Measurements from ENCODE around the gene RAB33A. TPM values are rescaled to one million over a fixed set of nuclear protein-coding genes. Genes with fewer than 3 reads are reported as not detected.

RAB33A gene
- total RNA-seq, 1 experiment from 2014 or later: not detected

DNA sequence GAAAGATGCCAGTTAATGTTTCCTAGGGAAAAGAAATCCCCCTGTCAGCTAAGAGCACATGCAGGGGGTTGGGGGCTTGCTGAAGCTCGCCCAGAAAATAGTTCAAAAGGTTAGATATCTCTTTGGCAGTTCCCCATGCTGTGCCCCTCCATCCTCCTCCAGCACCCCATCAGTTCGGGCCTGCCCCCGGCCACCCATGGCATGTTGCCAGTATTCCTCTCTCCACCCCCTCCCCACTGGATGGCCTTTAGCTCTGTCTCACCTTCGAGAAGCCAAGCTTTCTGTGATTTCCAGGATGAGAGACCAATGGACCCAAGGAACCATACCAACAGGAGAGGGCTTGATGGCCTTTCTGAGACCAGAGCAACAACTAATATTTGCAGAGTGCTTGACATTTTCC is 5.2 kb downstream of the RAB33A start:
- H3K9me2 ChIP-seq (ENCODE audit: insufficient read depth): no peaks in the 10 kb centered on the region
- H3K4me2 ChIP-seq (ENCODE audit: low read length): no peak overlapping the region
- TF ChIP-seq POLR2A (IDR thresholded peaks at IDR 0.05; ENCODE audit: borderline replicate concordance, extremely low read depth, insufficient read depth, insufficient read length) (no peak), JUND (IDR thresholded peaks at IDR 0.05) (no peak)
- TF ChIP-seq, protein P1, sequence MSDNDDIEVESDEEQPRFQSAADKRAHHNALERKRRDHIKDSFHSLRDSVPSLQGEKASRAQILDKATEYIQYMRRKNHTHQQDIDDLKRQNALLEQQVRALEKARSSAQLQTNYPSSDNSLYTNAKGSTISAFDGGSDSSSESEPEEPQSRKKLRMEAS (IDR thresholded peaks at IDR 0.05): no peak
- ATAC-seq (no peak), DNase-seq (ENCODE audit: low read depth, low spot score) (no peak)
- CTCF ChIA-PET: no interaction called here
- H3K27me3 ChIP-seq (ENCODE audit: insufficient read depth, low read length): no peaks in the 10 kb centered on the region
- H3K4me1 ChIP-seq (ENCODE audit: control insufficient read depth in 1 of 2, insufficient read depth in 2 of 2, low read length in 2 of 2): 0 out of 4 replicates have a peak, but pooled peaks cover 0 to 9% of the 10 kb centered on the region in 2 experiments
- H4K20me1 ChIP-seq (ENCODE audit: insufficient read depth): no peaks in the 10 kb centered on the region
- RAD21 ChIA-PET (ENCODE audit: low non-redundant PET in 1 of 2, low total read pairs in 2 of 2, uncharacterized antibody in 2 of 2, unreplicated experiment in 2 of 2): no interaction called here
- no peak overlapping the region for H3K9ac ChIP-seq (ENCODE audit: low read length)
- no peaks in the 10 kb centered on the region for H3K79me2 ChIP-seq (ENCODE audit: insufficient read depth, low read length)
- no peak overlapping the region for H3K4me3 ChIP-seq (replicated peaks in 1 of 2; ENCODE audit: low read depth in 1 of 2, low read length in 2 of 2)
- no peak overlapping the region for H3K27ac ChIP-seq (ENCODE audit: low read depth, low read length)
- intact Hi-C loops (cut with micrococcal nuclease): no loop called here
- H3K9me3 ChIP-seq (ENCODE audit: control insufficient read depth in 1 of 2, insufficient read depth in 1 of 2, low read depth in 1 of 2, low read length in 2 of 2): no peaks in the 10 kb centered on the region
- POLR2A ChIA-PET: no interaction called here
- H2AFZ ChIP-seq (ENCODE audit: low read depth, low read length, poor library complexity, severe bottlenecking): no peak overlapping the region
- H3K36me3 ChIP-seq (ENCODE audit: control insufficient read depth in 1 of 2, insufficient read depth in 2 of 2, low read length in 2 of 2): no peaks in the 10 kb centered on the region
- BruUV-seq (replicated peaks): no TSS peak

DNA sequence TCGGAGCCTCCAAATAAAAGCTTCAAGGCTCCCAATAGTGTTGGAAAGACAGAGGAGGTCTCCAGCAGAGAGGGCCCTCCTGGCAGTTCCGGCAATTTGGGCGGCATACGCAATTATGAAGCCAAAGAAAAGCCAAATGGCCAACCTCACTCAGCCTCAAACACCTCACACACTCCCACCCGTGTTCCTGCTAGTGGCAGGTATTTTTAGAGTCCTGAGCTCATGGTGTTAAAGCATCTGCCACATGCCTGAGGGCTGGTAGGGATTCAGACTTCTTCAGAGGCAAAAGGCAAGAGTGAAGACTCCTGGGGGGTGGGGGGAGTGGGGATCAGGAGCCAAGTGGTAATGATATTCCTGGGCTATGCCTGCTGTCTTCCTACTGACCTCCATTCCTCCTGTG is 7.4 kb downstream of the RAB33A start:
- Histone ChIP-seq H3K9ac (ENCODE audit: low read length) (no peak overlapping the region), H3K4me3 (replicated peaks in 1 of 2; ENCODE audit: low read depth in 1 of 2, low read length in 2 of 2) (no peak overlapping the region), H2AFZ (ENCODE audit: low read depth, low read length, poor library complexity, severe bottlenecking) (no peak overlapping the region), H3K27me3 (ENCODE audit: insufficient read depth, low read length) (no peaks in the 10 kb centered on the region), H3K36me3 (ENCODE audit: control insufficient read depth in 1 of 2, insufficient read depth in 2 of 2, low read length in 2 of 2) (no peaks in the 10 kb centered on the region), H4K20me1 (ENCODE audit: insufficient read depth) (no peaks in the 10 kb centered on the region), H3K9me3 (ENCODE audit: control insufficient read depth in 1 of 2, insufficient read depth in 1 of 2, low read depth in 1 of 2, low read length in 2 of 2) (no peaks in the 10 kb centered on the region), H3K27ac (ENCODE audit: low read depth, low read length) (no peak overlapping the region), H3K4me1 (ENCODE audit: control insufficient read depth in 1 of 2, insufficient read depth in 2 of 2, low read length in 2 of 2) (0 out of 4 replicates have a peak, but pooled peaks cover 0 to under 1% of the 10 kb centered on the region in 2 experiments), H3K79me2 (ENCODE audit: insufficient read depth, low read length) (no peaks in the 10 kb centered on the region), H3K4me2 (ENCODE audit: low read length) (no peak overlapping the region), H3K9me2 (ENCODE audit: insufficient read depth) (no peaks in the 10 kb centered on the region)
- no TSS peak for BruUV-seq (replicated peaks)
- intact Hi-C loops (cut with micrococcal nuclease): no loop called here
- ChIA-PET RAD21 (ENCODE audit: low non-redundant PET in 1 of 2, low total read pairs in 2 of 2, uncharacterized antibody in 2 of 2, unreplicated experiment in 2 of 2) (no interaction called here), POLR2A (no interaction called here), CTCF (no interaction called here)
- ATAC-seq: no peak
- no peak for DNase-seq (ENCODE audit: low read depth, low spot score)
- TF ChIP-seq JUND (IDR thresholded peaks at IDR 0.05): no peak
- TF ChIP-seq CEBPB (IDR thresholded peaks at IDR 0.05; ENCODE audit: low read depth): no peak
- TF ChIP-seq FOSL1 (IDR thresholded peaks at IDR 0.05; ENCODE audit: low read depth): no peak
- no peak for TF ChIP-seq SP1 (IDR thresholded peaks at IDR 0.05; ENCODE audit: low read depth)
- no peak for TF ChIP-seq YY1 (IDR thresholded peaks at IDR 0.05; ENCODE audit: extremely low read depth, insufficient replicate concordance, low read depth, low read length)
- TF ChIP-seq SRF (IDR thresholded peaks at IDR 0.05; ENCODE audit: low read depth): no peak
- TF ChIP-seq, protein P1 (IDR thresholded peaks at IDR 0.05): no peak
- TF ChIP-seq EZH2 (IDR thresholded peaks at IDR 0.05): no peak
- TF ChIP-seq POLR2A (IDR thresholded peaks at IDR 0.05; ENCODE audit: borderline replicate concordance, extremely low read depth, insufficient read depth, insufficient read length): no peak
- TF ChIP-seq ELF1 (IDR thresholded peaks at IDR 0.05; ENCODE audit: borderline replicate concordance, low read depth): no peak
- TF ChIP-seq, protein P2, sequence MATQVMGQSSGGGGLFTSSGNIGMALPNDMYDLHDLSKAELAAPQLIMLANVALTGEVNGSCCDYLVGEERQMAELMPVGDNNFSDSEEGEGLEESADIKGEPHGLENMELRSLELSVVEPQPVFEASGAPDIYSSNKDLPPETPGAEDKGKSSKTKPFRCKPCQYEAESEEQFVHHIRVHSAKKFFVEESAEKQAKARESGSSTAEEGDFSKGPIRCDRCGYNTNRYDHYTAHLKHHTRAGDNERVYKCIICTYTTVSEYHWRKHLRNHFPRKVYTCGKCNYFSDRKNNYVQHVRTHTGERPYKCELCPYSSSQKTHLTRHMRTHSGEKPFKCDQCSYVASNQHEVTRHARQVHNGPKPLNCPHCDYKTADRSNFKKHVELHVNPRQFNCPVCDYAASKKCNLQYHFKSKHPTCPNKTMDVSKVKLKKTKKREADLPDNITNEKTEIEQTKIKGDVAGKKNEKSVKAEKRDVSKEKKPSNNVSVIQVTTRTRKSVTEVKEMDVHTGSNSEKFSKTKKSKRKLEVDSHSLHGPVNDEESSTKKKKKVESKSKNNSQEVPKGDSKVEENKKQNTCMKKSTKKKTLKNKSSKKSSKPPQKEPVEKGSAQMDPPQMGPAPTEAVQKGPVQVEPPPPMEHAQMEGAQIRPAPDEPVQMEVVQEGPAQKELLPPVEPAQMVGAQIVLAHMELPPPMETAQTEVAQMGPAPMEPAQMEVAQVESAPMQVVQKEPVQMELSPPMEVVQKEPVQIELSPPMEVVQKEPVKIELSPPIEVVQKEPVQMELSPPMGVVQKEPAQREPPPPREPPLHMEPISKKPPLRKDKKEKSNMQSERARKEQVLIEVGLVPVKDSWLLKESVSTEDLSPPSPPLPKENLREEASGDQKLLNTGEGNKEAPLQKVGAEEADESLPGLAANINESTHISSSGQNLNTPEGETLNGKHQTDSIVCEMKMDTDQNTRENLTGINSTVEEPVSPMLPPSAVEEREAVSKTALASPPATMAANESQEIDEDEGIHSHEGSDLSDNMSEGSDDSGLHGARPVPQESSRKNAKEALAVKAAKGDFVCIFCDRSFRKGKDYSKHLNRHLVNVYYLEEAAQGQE (IDR thresholded peaks at IDR 0.05; ENCODE audit: low read depth): no peak
- no peak for TF ChIP-seq EZH2phosphoT487 (IDR thresholded peaks at IDR 0.05; ENCODE audit: borderline replicate concordance)
- TF ChIP-seq TCF7L2 (IDR thresholded peaks at IDR 0.05; ENCODE audit: borderline replicate concordance, extremely low read depth, insufficient read depth, insufficient read length): no peak
- TF ChIP-seq, protein P3, sequence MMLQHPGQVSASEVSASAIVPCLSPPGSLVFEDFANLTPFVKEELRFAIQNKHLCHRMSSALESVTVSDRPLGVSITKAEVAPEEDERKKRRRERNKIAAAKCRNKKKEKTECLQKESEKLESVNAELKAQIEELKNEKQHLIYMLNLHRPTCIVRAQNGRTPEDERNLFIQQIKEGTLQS (IDR thresholded peaks at IDR 0.05): no peak
- TF ChIP-seq CBX3 (IDR thresholded peaks at IDR 0.05; ENCODE audit: low read depth): no peak
- no peak for TF ChIP-seq ZNF274 (IDR thresholded peaks at IDR 0.05; ENCODE audit: low read depth, low read length)

Data from HCT116 (cell line).